WTC11 (cell line): Measurements from ENCODE around the gene RHBDL1. TPM values are rescaled to one million over a fixed set of nuclear protein-coding genes. Genes with fewer than 3 reads are reported as not detected.

Source experiments
- ATAC-seq: fragments of 200-7000 bp; cut with Tn5 transposase; 2 replicates; pipeline ENCODE4 v1.10.0; 2021; ENCODE audit warnings: mild to moderate bottlenecking, moderate library complexity
- CTCF ChIA-PET: fragments of 300-600 bp; sonication (Branson Sonifier 250); formaldehyde crosslinking; loops from one replicate; lab custom pipeline; 2021; ENCODE audit warnings: antibody characterized with exemption; lab: Charles Lee
- POLR2A ChIA-PET: fragments of 350-600 bp; sonication (Branson Sonifier 250); formaldehyde crosslinking; loops from one replicate; lab custom pipeline; 2021; ENCODE audit warnings: antibody characterized with exemption; lab: Charles Lee
- DNase-seq: peaks from one replicate; pipeline ENCODE4 v3.0.0; 2021; ENCODE audit warnings: low spot score
- H3K27ac Mint-ChIP-seq: 2 replicates; pipeline ENCODE4 v1.8.0; 2021; ENCODE audit warnings: mixed read lengths
- H3K27me3 Mint-ChIP-seq: 2 replicates; pipeline ENCODE4 v1.8.0; 2021; ENCODE audit warnings: low read depth, mild to moderate bottlenecking, moderate library complexity, mixed read lengths
- H3K36me3 Mint-ChIP-seq: 2 replicates; pipeline ENCODE4 v1.8.0; 2021; ENCODE audit warnings: mixed read lengths
- H3K4me1 Mint-ChIP-seq: 2 replicates; pipeline ENCODE4 v1.8.0; 2022; ENCODE audit warnings: mixed read lengths
- H3K4me3 Mint-ChIP-seq: 2 replicates; pipeline ENCODE4 v1.8.0; 2021; ENCODE audit warnings: mild to moderate bottlenecking, moderate library complexity, mixed read lengths
- H3K9me3 Mint-ChIP-seq: 2 replicates; pipeline ENCODE4 v1.8.0; 2021; ENCODE audit warnings: mixed read lengths
- AR ChIP-seq: fragments of 250-450 bp; sonication (Bioruptor Pico); IDR thresholded peaks from 2 replicates; pipeline ENCODE4 v1.9.0; 2021; ENCODE audit warnings: mild to moderate bottlenecking
- ATF1 ChIP-seq: sonication (generic); formaldehyde crosslinking; IDR thresholded peaks from 2 replicates; pipeline ENCODE4 v1.8.1; 2023; ENCODE audit warnings: mild to moderate bottlenecking, moderate library complexity, missing genetic modification reagents
- ATF3 ChIP-seq: sonication (generic); formaldehyde crosslinking; conservative IDR thresholded peaks from 2 replicates; pipeline ENCODE4 v1.8.1; 2022; ENCODE audit warnings: mild to moderate bottlenecking, missing genetic modification reagents
- CREM ChIP-seq: sonication (generic); formaldehyde crosslinking; IDR thresholded peaks from 2 replicates; pipeline ENCODE4 v1.8.1; 2022; ENCODE audit warnings: mild to moderate bottlenecking, missing genetic modification reagents, moderate library complexity
- E2F1 ChIP-seq: sonication (generic); formaldehyde crosslinking; IDR thresholded peaks from 2 replicates; pipeline ENCODE4 v1.8.0; 2022; ENCODE audit warnings: mild to moderate bottlenecking, missing genetic modification reagents
- FOXK1 ChIP-seq: sonication (generic); formaldehyde crosslinking; IDR thresholded peaks from 2 replicates; pipeline ENCODE4 v1.8.0; 2022; ENCODE audit warnings: mild to moderate bottlenecking, moderate library complexity, missing genetic modification reagents
- NFATC4 ChIP-seq: fragments of 250-450 bp; sonication (Bioruptor Pico); IDR thresholded peaks from 2 replicates; pipeline ENCODE4 v1.9.0; 2021; ENCODE audit warnings: mild to moderate bottlenecking
- PREB ChIP-seq: sonication (generic); formaldehyde crosslinking; IDR thresholded peaks from 2 replicates; pipeline ENCODE4 v1.8.1; 2022; ENCODE audit warnings: mild to moderate bottlenecking, missing genetic modification reagents, moderate library complexity, borderline replicate concordance
- STAT6 ChIP-seq: sonication (generic); formaldehyde crosslinking; conservative IDR thresholded peaks from 2 replicates; pipeline ENCODE4 v1.8.1; 2023; ENCODE audit warnings: mild to moderate bottlenecking, low read depth, missing genetic modification reagents, moderate library complexity
- TCF7 ChIP-seq: sonication (generic); formaldehyde crosslinking; IDR thresholded peaks from 2 replicates; pipeline ENCODE4 v1.8.0; 2022; ENCODE audit warnings: mild to moderate bottlenecking, low read depth, missing genetic modification reagents, moderate library complexity
- TEAD4 ChIP-seq: sonication (generic); formaldehyde crosslinking; IDR thresholded peaks from 2 replicates; pipeline ENCODE4 v1.8.0; 2022; ENCODE audit warnings: mild to moderate bottlenecking, missing genetic modification reagents
- USF2 ChIP-seq: sonication (generic); formaldehyde crosslinking; IDR thresholded peaks from 2 replicates; pipeline ENCODE4 v1.8.1; 2023; ENCODE audit warnings: mild to moderate bottlenecking, missing genetic modification reagents, moderate library complexity
- ZBTB43 ChIP-seq: sonication (generic); formaldehyde crosslinking; IDR thresholded peaks from 2 replicates; pipeline ENCODE4 v1.8.1; 2023; ENCODE audit warnings: mild to moderate bottlenecking, missing genetic modification reagents
- ZNF121 ChIP-seq: sonication (generic); formaldehyde crosslinking; IDR thresholded peaks from 2 replicates; pipeline ENCODE4 v1.8.0; 2023; ENCODE audit warnings: missing genetic modification reagents
- ZNF138 ChIP-seq: sonication (generic); formaldehyde crosslinking; conservative IDR thresholded peaks from 2 replicates; pipeline ENCODE4 v1.8.1; 2022; ENCODE audit warnings: mild to moderate bottlenecking, moderate library complexity, missing genetic modification reagents
- ZNF317 ChIP-seq: sonication (generic); formaldehyde crosslinking; IDR thresholded peaks from 2 replicates; pipeline ENCODE4 v1.8.1; 2023; ENCODE audit warnings: low read depth, mild to moderate bottlenecking, moderate library complexity, missing genetic modification reagents, borderline replicate concordance
- ZNF423 ChIP-seq: fragments of 250-450 bp; sonication (Bioruptor Pico); IDR thresholded peaks from 2 replicates; pipeline ENCODE4 v2.1.2; 2022; ENCODE audit warnings: mild to moderate bottlenecking, moderate library complexity
- ZNF425 ChIP-seq: fragments of 250-450 bp; sonication (Bioruptor Pico); conservative IDR thresholded peaks from 2 replicates; pipeline ENCODE4 v1.9.0; 2021; ENCODE audit warnings: mild to moderate bottlenecking
- ZSCAN18 ChIP-seq: fragments of 250-450 bp; sonication (Bioruptor Pico); IDR thresholded peaks from 2 replicates; pipeline ENCODE4 v2.1.2; 2022; ENCODE audit warnings: mild to moderate bottlenecking, moderate library complexity
- total RNA-seq: library from RNA; stranded (reverse); gene quantifications from 3 replicates; pipeline ENCODE4 v1.2.3, GENCODE V29; 2021

The RHBDL1 gene
- total RNA-seq, 1 experiment from 2014 or later = 8.2 TPM

GRCh38 chr16:662095-662494 is 13.4 kb upstream of the RHBDL1 start (continued):
- TF ChIP-seq E2F1 (CRISPR knock-in tag) (no peak), CREM (no peak)

- Mint-ChIP-seq H3K9me3 (no peaks in the 10 kb centered on the region), H3K27ac (no peak overlapping the region), H3K4me3 (no peak overlapping the region), H3K27me3 (no peaks in the 10 kb centered on the region), H3K4me1 (peaks cover 4% of the 10 kb centered on the region), H3K36me3 (no peaks in the 10 kb centered on the region)
- ATAC-seq (no peak), DNase-seq (no peak)
- ChIA-PET POLR2A (interaction anchor here (1.1 kb wide), 1 partner anchor 65 kb away, joined by 3 read pairs; no protein-coding TSS in a partner anchor), CTCF (interaction anchor here (0.8 to 3.1 kb wide), 5 partner anchors 13 to 40 kb away, joined by 3 to 7 read pairs (median 5); partner anchors contain the start of genes METTL26 and WDR90)
- TF ChIP-seq AR (CRISPR knock-in tag) = no peak
- TF ChIP-seq ZSCAN18 = no peak
- no peak for TF ChIP-seq ZNF121
- no peak for TF ChIP-seq ZNF138 (CRISPR knock-in tag)
- no peak for TF ChIP-seq ZNF425 (CRISPR knock-in tag)
- TF ChIP-seq USF2 (CRISPR knock-in tag) = no peak
- TF ChIP-seq PREB (CRISPR knock-in tag) = no peak
- TF ChIP-seq STAT6 = no peak
- no peak for TF ChIP-seq FOXK1 (CRISPR knock-in tag)
- TF ChIP-seq NFATC4 = no peak
- no peak for TF ChIP-seq TEAD4
- no peak for TF ChIP-seq ZNF423 (CRISPR knock-in tag)
- TF ChIP-seq ZNF317 (CRISPR knock-in tag) = no peak
- no peak for TF ChIP-seq ATF1 (CRISPR knock-in tag)
- TF ChIP-seq TCF7 (CRISPR knock-in tag) = no peak
- TF ChIP-seq ATF3 (CRISPR knock-in tag) = no peak
- TF ChIP-seq ZBTB43 = no peak
These were observed 12.9 kb upstream of the RHBDL1 start for GRCh38 chr16:662597-662996.
